ENCODE data around the gene ERRFI1. TPM values are rescaled to one million over a fixed set of nuclear protein-coding genes. Genes with fewer than 3 reads are reported as not detected.

ERRFI1 gene
- total RNA-seq, 1 donor from 2014 or later: 61.5 TPM

- DNase-seq (ENCODE audit: low read depth): no peak
- no peak for TF ChIP-seq CTCF (IDR thresholded peaks at IDR 0.05; ENCODE audit: insufficient read depth, low read length, poor library complexity, severe bottlenecking)
Measured at GRCh38 chr1:8039071-8039470, 13.0 kb upstream of the ERRFI1 start.

GRCh38 chr1:8035289-8035688 is 9.2 kb upstream of the ERRFI1 start:
- no peaks in the 10 kb centered on the region for H3K36me3 ChIP-seq (ENCODE audit: control insufficient read depth, insufficient read depth, low read length)
- H3K27me3 ChIP-seq (ENCODE audit: control insufficient read depth, insufficient read depth, low read length): no peaks in the 10 kb centered on the region
- no peak overlapping the region for H3K4me3 ChIP-seq (ENCODE audit: low read depth, low read length)
- no peak for TF ChIP-seq CTCF (IDR thresholded peaks at IDR 0.05; ENCODE audit: insufficient read depth, low read length, poor library complexity, severe bottlenecking)
- DNase-seq (ENCODE audit: low read depth): no peak

More at GRCh38 chr1:8039071-8039470, 13.0 kb upstream of the ERRFI1 start:
- Histone ChIP-seq H3K27me3 (ENCODE audit: control insufficient read depth, insufficient read depth, low read length) (no peaks in the 10 kb centered on the region), H3K4me3 (ENCODE audit: low read depth, low read length) (no peak overlapping the region), H3K36me3 (ENCODE audit: control insufficient read depth, insufficient read depth, low read length) (no peaks in the 10 kb centered on the region)

GRCh38 chr1:8033322-8033721 is 7.2 kb upstream of the ERRFI1 start:
- no peak for TF ChIP-seq CTCF (IDR thresholded peaks at IDR 0.05; ENCODE audit: insufficient read depth, low read length, poor library complexity, severe bottlenecking)
- no peak for DNase-seq (ENCODE audit: low read depth)
- H3K36me3 ChIP-seq (ENCODE audit: control insufficient read depth, insufficient read depth, low read length): no peaks in the 10 kb centered on the region
- no peaks in the 10 kb centered on the region for H3K27me3 ChIP-seq (ENCODE audit: control insufficient read depth, insufficient read depth, low read length)
- no peak overlapping the region for H3K4me3 ChIP-seq (ENCODE audit: low read depth, low read length)

GRCh38 chr1:8032366-8032910 is 6.3 kb upstream of the ERRFI1 start:
- TF ChIP-seq CTCF (IDR thresholded peaks at IDR 0.05; ENCODE audit: insufficient read depth, low read length, poor library complexity, severe bottlenecking): no peak

GRCh38 chr1:8031176-8031785 is 5.2 kb upstream of the ERRFI1 start:
- no peak for DNase-seq (ENCODE audit: low read depth)
- peak; percentile 52 for TF ChIP-seq CTCF (IDR thresholded peaks at IDR 0.05; ENCODE audit: insufficient read depth, low read length, poor library complexity, severe bottlenecking)
- H3K36me3 ChIP-seq (ENCODE audit: control insufficient read depth, insufficient read depth, low read length): no peaks in the 10 kb centered on the region

More at GRCh38 chr1:8032366-8032910, 6.3 kb upstream of the ERRFI1 start:
- Histone ChIP-seq H3K36me3 (ENCODE audit: control insufficient read depth, insufficient read depth, low read length) (no peaks in the 10 kb centered on the region), H3K27me3 (ENCODE audit: control insufficient read depth, insufficient read depth, low read length) (no peaks in the 10 kb centered on the region), H3K4me3 (ENCODE audit: low read depth, low read length) (no peak overlapping the region)
- DNase-seq (ENCODE audit: low read depth): no peak

GRCh38 chr1:8028571-8028910 is 2.4 kb upstream of the ERRFI1 start:
- Histone ChIP-seq H3K4me3 (ENCODE audit: low read depth, low read length) (no peak overlapping the region), H3K27me3 (ENCODE audit: control insufficient read depth, insufficient read depth, low read length) (no peaks in the 10 kb centered on the region), H3K36me3 (ENCODE audit: control insufficient read depth, insufficient read depth, low read length) (no peaks in the 10 kb centered on the region)
- no peak for TF ChIP-seq CTCF (IDR thresholded peaks at IDR 0.05; ENCODE audit: insufficient read depth, low read length, poor library complexity, severe bottlenecking)
- DNase-seq (ENCODE audit: low read depth): no peak

More at GRCh38 chr1:8031176-8031785, 5.2 kb upstream of the ERRFI1 start:
- Histone ChIP-seq H3K4me3 (ENCODE audit: low read depth, low read length) (no peak overlapping the region), H3K27me3 (ENCODE audit: control insufficient read depth, insufficient read depth, low read length) (no peaks in the 10 kb centered on the region)

All from kidney epithelial cell (primary cell).